Measurements from ENCODE around the gene SAMD4B.
A peak's percentile ranks its signal among the peaks of the same experiment; 100 is the strongest.
"Not testable (repeated sequence)": the region's sequence is repeated elsewhere in the genome, so short reads cannot be mapped to it uniquely, and the experiment has no call there.

SAMD4B gene

DNA sequence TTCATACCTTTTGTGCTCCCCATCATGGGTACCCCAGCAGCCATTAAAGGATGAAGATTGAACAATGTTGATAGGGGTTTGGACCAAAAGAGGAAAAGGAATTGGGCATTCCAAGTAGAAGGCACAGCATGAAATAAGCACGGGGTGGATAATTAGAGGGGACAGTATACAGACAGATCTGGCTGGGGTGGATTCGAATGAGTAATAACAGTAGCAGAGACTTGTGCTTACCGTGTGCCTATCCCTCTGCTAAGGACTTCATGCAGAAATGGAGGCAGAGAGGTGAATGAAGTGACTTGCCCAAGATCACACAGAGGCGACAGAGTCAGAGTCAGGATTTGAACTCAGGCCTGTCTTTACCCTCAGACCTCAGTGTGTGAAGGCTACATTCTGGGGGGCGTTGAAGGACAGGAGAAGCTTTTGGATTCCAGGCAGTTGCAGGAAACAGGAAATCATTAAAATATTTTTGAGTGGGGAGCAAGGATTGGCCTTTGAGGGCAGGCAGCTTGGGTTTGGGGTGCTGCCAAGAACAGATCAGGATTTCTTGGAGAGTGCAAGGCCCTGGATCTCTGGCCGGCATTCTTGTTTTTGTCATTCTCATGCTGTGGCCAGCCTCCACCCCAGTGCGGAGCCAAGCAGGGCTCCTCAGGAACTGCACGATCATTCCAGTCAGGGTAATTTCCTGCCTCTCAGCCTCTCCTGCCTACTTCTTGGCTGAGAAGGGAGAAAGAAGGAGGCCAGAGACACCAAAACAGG is 30.0 kb downstream of the SAMD4B start:
- DNase-seq = no peak

DNA sequence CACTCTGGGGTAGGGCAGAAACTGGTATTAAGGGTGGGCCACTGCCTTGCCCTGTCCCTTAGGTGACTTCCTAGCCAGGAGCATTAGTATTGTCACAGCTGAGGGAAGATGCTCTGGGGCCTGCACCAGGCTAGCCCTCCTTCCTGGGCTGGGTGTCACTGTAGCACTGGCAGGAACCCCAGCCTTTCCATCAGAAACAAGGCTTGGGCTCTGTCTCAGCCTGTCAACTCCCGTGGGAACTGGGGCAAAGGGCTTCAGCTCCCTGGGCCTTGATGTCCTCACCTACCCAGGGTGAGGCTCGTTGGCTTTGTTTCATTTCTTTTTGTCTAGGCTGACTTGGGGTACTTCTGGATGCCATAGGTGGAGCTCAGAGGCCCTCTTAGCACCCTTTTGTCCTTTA is 30.7 kb downstream of the SAMD4B start:
- DNase-seq = no peak

DNA sequence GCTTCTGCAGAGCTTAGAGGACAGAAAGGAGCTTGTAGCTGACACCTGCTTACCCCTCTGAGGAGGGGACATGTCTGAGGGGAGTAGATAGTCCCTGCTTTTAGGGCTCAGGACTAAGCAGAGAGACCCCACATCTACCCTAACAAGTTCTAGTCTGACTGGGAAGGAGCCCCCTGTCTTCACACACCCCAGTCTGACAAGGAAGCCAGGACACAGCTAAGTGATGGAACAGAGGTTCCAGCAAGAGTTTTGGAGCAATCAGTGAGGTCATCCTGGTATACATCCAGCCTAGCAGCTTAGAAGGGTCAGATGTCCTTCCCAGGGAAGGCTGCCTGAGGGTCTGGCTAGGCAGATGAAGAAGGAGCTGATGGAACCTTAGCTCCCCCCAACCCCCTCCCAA is 33.7 kb downstream of the SAMD4B start:
- no peak for DNase-seq

DNA sequence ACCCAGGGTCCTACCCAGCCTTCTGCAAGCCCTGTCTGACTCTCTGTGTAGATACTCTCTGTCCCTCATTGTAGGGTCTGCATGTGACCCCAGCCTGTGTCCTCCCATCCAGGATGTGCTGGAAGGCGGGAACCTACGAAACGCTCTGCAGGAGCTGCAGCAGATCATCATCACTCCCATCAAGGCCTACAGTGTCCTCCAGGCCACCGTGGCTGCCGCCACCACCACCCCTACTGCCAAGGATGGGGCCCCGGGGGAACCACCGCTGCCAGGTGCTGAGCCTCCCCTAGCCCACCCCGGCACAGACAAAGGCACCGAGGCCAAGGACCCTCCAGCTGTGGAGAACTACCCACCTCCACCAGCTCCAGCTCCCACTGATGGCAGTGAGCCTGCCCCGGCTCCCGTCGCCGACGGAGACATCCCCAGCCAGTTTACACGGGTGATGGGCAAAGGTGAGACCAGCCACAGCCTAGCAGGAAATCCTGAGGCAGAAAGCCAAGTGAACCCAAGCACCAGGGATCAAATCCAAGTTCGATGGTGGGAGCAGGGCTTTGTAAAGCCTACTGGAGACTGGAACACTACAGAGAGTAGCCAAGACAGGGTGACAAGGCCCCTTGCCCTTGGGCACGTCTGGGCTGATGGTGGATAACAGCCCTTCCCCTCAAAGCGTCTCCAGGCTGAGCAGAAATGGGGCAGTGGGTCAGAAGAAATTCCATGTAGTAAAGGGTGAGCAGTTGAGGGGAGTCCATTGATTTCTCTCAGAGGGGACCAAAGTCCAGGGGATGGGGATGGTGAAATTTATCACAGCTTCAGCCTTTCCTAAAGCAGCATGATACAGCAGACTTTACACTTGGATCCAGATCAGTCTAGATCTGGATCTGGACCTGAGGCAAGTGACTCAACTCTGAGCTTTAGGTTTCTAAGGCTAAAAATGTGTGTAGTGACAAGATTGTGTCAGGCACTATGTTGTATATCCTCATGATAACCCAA is 35.4 kb downstream of the SAMD4B start:
- DNase-seq = no peak

DNA sequence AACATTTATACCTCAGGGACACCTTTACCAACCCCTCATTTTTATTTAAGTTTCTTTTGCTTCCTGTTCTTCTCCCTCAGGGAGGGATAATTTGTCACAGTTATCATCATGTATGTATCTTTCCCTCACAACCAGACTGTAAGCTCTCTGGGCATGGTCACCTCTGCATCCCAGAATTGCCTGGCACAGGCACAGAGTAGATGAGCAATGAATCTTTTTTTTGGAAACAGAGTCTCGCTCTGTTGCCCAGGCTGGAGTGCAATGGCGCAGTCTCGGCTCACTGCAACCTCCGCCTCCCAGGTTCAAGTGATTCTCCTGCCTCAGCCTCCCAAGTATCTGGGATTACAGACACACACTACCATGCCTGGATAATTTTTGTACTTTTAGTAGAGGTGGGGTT is 37.1 kb downstream of the SAMD4B start:
- not testable (repeated sequence) for DNase-seq

DNA sequence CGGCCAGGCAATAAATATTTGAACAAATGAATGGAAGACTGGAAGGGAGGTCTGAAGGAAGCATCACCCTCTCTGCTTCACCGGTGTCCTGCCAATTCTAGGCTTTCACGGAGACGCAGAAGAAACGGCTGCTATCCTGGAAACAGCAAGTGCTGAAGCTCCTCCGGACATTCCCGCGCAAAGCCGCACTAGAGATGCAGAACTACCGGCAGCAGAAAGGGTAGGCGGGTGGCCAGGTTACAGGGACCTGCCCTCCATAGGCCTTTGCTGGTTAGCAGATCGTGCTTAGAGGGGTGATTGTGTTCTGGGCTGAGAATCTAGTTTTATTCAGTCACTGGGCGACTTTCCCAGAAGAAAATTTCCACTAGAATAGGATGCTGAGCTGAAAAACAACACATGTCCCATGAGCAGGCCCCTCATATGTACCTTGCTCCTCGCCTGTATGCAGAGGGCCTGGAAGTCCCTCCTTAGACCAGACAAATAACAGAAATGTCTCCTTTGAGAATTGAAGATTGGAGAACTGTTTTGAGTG is 37.7 kb downstream of the SAMD4B start:
- no peak for DNase-seq

DNA sequence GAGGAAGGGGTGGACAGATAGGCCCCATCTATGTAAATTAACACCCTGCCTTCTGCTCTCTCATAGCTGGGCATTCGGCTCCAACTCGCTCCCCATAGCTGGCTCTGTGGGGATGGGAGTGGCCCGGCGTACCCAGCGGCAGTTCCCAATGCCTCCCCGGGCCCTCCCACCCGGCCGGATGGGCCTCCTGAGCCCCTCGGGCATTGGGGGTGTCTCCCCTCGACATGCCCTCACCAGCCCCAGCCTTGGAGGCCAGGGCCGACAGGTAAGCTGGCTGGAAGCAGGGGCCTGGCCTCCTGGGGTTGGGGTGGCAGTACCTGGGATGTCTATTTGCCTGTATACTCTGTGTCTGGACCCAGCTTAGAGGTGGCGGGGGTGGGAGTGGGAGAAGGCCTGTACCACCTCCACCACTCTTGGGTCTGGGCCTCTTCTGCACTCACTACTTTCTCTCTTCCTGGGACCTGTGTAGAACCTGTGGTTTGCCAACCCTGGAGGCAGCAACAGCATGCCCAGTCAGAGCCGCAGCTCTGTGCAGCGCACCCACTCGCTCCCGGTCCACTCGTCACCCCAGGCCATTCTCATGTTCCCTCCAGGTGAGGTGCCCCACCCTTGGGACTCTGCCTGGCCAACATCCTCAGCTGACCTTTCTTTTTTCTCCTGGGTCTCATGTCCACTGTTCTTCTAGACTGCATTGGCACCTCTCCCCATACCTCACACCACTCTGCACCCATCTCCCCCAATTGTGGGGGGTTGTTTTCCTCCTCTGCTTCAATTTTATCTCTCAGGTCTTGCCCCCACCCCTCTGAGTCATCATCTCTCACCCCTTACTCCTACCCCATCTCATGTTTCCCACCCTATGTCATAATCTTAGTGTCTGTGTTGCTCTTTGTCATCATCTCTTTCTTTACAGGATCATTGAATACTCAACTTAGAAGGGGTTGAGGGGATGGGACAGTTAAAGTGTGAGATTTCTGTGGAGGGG is 38.6 kb downstream of the SAMD4B start:
- no peak for DNase-seq

DNA sequence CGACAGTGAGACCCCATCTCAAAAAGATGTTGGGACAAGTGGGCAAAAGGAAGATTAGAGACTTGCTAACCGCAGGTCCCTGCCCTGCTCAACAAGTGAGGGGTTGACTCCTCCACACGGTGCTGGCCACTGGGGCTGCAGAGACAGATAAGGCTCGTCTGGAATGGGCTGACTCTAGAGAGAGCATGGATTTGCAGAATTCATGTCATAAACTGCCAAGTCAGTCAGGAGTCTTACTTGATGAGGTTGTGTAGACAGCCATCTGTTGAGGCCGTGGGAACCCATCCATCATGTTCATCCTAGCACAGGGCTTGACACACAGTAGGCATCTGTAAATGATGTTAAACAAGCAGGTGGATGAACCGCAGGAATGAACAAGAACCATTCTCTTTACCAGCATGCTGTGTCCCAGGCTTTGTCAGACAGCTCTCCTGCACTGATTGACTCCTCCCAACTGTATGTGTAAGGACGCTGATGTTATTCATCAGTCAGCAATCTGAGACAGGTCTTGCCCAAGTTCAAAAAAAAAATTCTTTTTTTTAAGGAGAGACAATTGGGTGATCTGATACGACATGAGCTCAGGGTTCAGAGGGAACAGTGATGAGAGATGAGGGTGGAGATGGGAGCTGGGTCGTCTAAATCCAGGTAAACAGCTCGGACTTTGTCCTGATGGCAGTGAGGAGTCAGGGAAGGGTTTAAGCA is 39.8 kb downstream of the SAMD4B start:
- no peak for DNase-seq

DNA sequence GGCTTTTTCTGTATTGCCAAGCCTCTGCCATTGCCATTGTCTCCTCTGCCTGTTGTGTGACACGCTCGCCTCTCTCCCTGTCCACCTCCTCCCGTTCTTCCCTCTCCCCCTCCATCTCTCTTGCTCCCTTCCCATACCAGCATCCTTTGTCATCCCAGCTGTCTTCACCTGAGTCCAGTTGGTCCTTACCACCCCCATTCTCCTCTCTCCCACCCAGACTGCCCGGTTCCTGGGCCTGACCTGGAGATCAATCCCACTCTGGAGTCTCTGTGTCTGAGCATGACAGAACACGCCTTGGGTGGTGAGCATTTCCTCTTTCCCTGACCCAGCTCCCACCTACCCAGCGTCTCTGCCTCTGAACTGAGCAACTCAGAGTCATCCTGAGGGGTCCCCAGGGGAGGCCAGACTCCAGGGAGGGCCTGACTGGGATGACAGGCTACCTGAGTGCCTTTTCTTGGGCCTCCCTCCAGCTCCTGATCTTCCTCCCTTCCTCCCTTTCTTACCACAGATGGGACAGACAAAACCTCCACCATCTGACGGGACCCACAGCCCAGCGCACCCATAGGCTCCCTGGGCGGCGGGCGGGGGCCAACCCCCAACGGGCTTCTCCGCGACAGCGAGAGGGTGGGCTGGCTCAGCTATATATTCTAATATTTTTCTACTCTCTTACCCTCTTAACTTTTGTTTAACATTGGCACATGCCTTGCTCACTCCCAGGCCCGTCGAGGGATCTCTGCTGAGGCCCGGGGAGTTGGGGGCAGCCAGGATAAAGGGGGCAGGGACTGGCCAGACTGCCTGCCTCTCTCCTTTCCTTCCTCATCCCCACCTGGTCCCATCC is 41.0 kb downstream of the SAMD4B start:
- no peak for DNase-seq

DNA sequence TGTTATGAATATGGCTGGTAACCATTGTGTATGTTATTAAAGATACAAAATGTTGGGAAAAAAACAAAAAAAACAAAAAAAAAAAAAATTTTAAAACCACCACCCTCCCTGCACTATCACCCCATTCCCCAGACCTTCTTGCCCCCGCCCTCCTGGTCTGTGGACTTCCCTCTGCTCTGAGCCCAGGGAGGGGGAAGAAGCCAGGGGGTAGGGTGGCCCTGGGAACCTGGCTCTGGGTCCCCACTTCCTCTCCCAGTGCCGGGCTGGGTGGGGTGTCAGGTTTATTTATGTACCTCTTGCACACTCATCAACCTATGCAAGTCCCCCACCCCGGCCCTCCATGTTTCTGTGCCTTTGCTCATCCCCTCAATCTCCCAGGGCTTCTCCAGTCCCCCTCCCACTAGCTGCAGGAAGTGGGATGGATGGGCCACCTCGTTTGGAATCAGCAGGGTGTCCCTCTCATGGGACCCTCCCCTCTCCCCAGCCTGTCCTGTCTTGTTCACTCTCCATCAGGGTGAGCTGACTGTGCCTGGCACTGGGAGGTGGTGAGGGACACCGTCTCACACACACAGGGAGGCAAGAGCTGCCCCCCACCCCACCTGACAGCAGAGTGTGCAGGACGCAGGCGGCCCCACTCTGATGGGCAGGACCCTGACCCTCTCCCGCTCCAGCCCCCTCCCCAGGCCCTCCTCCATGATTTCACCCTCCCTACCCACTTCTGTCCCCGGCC is 42.8 kb downstream of the SAMD4B start:
- DNase-seq = no peak

DNA sequence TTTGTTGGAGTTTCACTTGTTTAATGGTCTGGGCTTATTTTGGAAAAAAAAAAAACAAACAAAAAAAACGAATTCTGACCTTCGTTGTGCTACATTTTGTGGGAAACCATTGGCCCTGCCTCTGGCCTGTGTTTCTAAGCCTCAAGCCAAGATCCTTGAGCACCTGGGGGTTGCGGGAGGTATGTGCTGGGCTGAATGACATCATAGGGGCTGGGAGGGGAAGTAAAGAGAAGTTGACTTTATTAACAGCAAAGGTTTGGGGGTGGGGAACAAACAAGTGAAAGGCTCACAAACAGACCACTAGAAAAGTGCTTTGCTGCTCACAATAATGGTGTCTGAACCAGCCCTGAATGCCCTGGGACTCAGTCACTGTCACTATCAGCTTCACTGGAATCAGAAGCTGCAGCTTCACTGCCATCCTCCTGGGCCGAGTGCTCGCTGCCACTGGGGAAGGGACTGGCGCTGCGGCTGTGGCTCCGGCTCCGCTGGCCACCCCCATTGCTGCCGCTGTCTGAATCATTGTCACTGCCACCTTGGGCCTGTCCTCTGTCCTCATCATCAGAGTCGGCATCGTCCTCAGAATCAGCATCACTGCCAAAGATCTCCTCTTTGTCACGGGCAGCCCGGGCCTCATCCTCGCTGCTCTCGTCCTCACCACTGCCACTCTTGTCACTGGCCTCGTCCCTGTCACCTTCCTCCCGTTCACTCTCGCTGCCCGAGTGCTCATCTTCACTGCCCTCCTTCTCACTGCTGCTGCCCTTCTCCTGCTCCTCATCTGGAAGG is 43.6 kb downstream of the SAMD4B start:
- no peak for DNase-seq

DNA sequence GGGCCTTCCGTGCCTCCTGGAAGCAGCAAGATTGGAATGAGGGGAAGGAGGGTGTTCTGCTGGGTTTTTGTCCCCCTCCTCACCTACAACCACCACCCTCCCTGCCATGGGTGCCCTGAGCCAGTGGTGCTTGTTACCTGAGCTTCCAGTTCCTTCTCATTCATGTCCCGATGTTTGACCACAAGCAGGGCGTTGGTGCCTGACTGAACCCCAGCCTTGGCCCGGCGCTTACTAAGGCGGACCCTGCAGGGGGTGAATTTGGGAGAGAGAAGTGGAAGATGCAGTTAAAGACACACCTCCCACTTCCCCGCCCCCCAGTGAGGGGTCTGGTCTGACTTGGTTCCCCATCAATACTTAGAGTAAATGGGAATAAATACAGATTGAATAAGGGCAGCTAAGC is 44.3 kb downstream of the SAMD4B start:
- DNase-seq = no peak

DNA sequence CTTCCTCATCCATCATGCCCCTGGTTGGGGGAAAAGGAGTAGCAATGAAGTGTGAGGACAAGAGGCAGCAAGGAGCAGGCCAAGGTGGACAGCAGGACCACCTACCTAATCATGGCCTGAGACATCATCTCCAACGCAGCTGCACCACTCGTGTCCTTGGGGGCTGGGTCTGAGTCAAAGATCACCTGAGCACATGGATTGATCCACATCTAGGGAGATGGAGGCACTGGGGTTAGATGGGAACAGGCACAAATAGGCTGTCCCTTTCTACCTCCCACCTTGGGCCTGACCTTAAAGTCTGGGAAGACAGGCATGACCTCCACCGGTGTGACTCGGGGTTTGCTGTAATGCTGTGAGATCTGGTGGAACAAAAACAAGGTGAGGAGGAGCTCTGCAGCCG is 46.4 kb downstream of the SAMD4B start:
- DNase-seq = no peak

DNA sequence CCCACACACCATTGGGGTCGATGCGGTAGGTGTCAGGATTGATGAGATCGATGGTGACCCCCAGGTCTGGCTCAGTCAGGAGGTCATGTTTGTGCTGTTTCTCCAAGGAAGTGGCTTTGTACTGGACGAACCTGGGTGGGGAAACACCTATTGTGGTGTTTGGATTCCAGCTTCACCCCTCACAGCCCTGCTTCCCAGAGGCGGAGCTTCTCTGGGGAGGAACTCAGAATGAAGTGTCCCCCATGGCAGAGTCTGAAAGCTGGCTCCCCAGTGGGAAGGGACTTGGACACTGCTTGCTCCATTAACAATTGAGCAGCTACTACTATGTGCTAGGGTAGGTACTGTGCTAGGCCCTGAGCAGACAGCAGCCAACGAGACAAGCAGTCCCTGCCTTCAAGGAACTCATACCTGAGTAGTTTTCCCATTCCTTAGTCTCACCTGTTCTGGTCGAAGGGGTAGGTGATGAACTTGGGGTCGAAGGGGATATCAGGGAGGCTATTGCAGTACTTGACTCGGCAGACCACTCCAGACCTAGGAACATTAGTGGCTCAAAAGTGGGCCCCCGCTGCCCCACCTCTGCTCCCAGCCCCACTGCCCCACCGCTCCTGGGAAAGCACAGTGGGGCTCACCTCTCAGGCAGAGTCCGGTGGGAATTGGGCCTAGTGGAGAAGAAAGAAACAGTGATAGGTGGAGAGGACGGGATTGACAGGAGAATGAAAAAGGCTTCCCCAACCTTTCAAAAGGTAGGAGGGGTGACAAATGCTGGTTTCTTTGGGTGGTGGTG is 47.6 kb downstream of the SAMD4B start:
- no peak for DNase-seq

DNA sequence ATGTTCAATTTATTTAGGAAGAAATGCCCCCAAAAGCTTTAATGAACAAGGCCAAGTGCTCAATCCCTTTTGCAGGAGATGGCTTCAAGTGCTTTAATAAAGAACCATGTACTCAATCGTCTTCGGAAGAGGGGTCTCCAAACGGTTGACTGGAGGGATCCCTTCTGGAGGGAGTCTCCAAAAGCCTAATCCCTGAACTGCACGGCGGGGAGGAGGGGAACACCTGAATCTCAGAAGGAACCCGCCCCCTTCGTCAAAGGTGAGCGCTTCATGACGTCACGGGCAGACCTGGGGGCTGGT is 48.2 kb downstream of the SAMD4B start:
- peak in 1 of 2 donors; percentile 13 for DNase-seq

DNA sequence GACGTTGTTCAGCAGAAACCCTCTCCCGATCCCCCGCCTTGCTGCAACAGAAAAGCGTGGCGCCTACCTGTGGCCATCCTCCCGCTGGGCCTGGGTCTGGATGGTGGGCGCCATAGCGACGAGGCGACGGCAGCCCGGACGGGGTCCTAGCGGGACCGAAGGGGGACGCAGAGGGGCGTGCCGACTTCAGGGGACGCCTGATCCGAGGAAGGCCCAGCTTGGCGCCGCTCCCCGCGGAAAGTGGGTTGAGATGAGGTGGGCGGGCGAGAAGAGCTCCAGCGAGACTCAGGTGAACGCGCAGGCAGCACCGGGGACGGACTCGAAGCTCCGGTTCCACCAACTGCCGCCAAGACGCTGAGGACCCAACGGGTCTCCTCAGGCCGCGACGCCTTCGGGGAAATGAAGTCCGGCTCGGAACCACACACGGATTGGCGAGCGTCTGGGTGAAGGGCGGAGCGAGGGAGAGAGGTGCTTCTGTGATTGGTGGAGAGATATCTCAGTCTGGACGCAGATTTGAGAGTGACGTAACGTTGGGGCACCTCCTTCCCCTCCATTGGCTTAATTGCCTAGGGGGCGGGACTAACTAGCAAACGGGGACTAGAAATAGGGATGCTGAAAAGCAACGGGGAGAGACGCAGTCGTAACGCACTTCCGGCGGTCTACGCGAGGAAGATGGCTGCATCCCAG is 48.7 kb downstream of the SAMD4B start, which contains the start of the genes MED29 and PAF1:
Gene MED29 (plus strand): TSS at position 628 of the 687 bp plus-strand sequence. CDS start 45 bp downstream, at position 673.
Gene PAF1 (minus strand): TSS at position 356 of the 687 bp plus-strand sequence. CDS start 242 bp downstream, at position 114.
- peak; percentile 98 to 99 for DNase-seq

All from inflammatory macrophage treated with lipopolysaccharide for 1 hour (primary cell).